Transverse colon (tissue), 4 donors: ENCODE results near the gene CAMSAP3. TPM values are rescaled to one million over a fixed set of nuclear protein-coding genes. Genes with fewer than 3 reads are reported as not detected.

Experiments
- DNase-seq: peaks from one replicate; pipeline ENCODE4 v3.0.0-alpha.2; 2019
- H3K27ac ChIP-seq, 4 donors: fragments of 200-600 bp; sonication (generic); 2 replicates each; pipeline ENCODE4 v1.5.1; 2016 to 2018; ENCODE audit warnings: inconsistent platforms in 4 of 4
- H3K27me3 ChIP-seq: fragments of 200-600 bp; sonication (generic); 2 replicates; pipeline ENCODE4 v1.5.1; 2017; ENCODE audit warnings: inconsistent platforms
- H3K36me3 ChIP-seq, 4 donors: fragments of 200-600 bp; sonication (generic); 2 replicates each; pipeline ENCODE4 v1.5.1; 2017 to 2019; ENCODE audit warnings: inconsistent platforms in 4 of 4
- H3K4me1 ChIP-seq, 4 donors: fragments of 200-600 bp; sonication (generic); 2 replicates each; pipeline ENCODE4 v1.5.1; 2017 to 2020; ENCODE audit warnings: inconsistent platforms in 4 of 4
- H3K4me3 ChIP-seq, 4 donors: fragments of 200-600 bp; sonication (generic); 1 replicate in 1 of 4; 2 replicates in 3 of 4; pipeline versions ENCODE4 v1.5.1 to v1.6.1; 2017 to 2019; ENCODE audit warnings: inconsistent platforms in 4 of 4
- H3K9me3 ChIP-seq, 2 donors: fragments of 200-600 bp; sonication (generic); 2 replicates each; pipeline ENCODE4 v1.5.1; 2017 to 2019; ENCODE audit warnings: inconsistent platforms in 2 of 2
- CTCF ChIP-seq, 5 experiments: fragments of 200-600 bp in 3 of 5; fragments of 450-650 bp in 2 of 5; sonication (generic) in 3 of 5; IDR thresholded peaks; 1 replicate in 2 of 5; 2 replicates in 3 of 5; pipeline ENCODE4 v1.5.1; 2016 to 2017; ENCODE audit warnings: antibody characterized with exemption in 5 of 5, inconsistent platforms in 3 of 5, mild to moderate bottlenecking in 2 of 5, moderate library complexity in 1 of 5
- EP300 ChIP-seq: sonication (generic); formaldehyde crosslinking; IDR thresholded peaks from one replicate; pipeline ENCODE4 v1.6.1; 2017; ENCODE audit warnings: antibody characterized with exemption, low read depth
- POLR2A ChIP-seq: fragments of 450-650 bp; IDR thresholded peaks from one replicate; pipeline ENCODE4 v1.6.1; 2016; ENCODE audit warnings: antibody characterized with exemption, mild to moderate bottlenecking, moderate library complexity
- POLR2AphosphoS5 ChIP-seq, 3 donors: sonication (generic); formaldehyde crosslinking; IDR thresholded peaks; one replicate each; pipeline ENCODE4 v1.6.1; 2016; ENCODE audit warnings: antibody characterized with exemption in 3 of 3
- WGBS, 2 donors: methylation state at CpG; one replicate each; pipeline ENCODE4 v1.1.5; 2018; ENCODE audit warnings: low coverage in 1 of 2; 5-methylcytosine and 5-hydroxymethylcytosine counted together
- in situ Hi-C, 4 donors: fragments of 200-750 bp; cut with MboI; loops; one replicate each; pipeline versions ENCODE4 v1.15.0 to v1.15.1; 2017; ENCODE audit warnings: low sequenced_read_pairs in 3 of 4, low pct_ligation_motif_present in 1 of 4, low pct_unique_long_range_greater_than_20kb in 1 of 4
- intact Hi-C: fragments of 100-400 bp; cut with DNase I; formaldehyde crosslinking; loops from one replicate; pipeline ENCODE4 v1.15.1; 2023; ENCODE audit warnings: low total_unique reads
- small RNA-seq, 4 donors: library from RNA; depleted of rRNA; stranded (forward); fragments of <200 nt; gene quantifications; one replicate each; pipeline ENCODE3, GENCODE V24; 2016
- total RNA-seq, 4 donors: library from RNA; depleted of rRNA; stranded (reverse); fragments of >200 nt; gene quantifications; one replicate each; pipeline ENCODE4 v1.1.0, GENCODE V29; 2016

The CAMSAP3 gene
- total RNA-seq, 4 donors from 2014 or later: 36.2 to 114 (median 61.6) TPM

GRCh38 chr19:7662657-7663056, 67.0 kb downstream of the CAMSAP3 start:
- TF ChIP-seq CTCF (IDR thresholded peaks at IDR 0.05) (no peak), POLR2A (no peak), EP300 (no peak), POLR2AphosphoS5 (IDR thresholded peaks at IDR 0.05) (no peak)
- in situ Hi-C loops (loop anchor here in 2 of 4 donors (25.0 kb wide), 2 partner anchors 150 to 300 kb away; no protein-coding TSS in a partner anchor), intact Hi-C loops (no loop called here)
- Histone ChIP-seq H3K4me3 (no peak overlapping the region), H3K9me3 (no peaks in the 10 kb centered on the region), H3K27me3 (peaks cover 3% of the 10 kb centered on the region), H3K27ac (no peak overlapping the region), H3K4me1 (no peaks in the 10 kb centered on the region), H3K36me3 (no peaks in the 10 kb centered on the region)
- 61% methylated on average over 14 of the region's 14 CpGs; no CpG with 5 or more reads in 1 of the 2 donors for WGBS, 2 donors
- DNase-seq: no peak

- intact Hi-C loops: no loop called here
- Histone ChIP-seq H3K4me3 (no peak overlapping the region), H3K9me3 (no peaks in the 10 kb centered on the region), H3K27me3 (peaks cover 5% of the 10 kb centered on the region), H3K36me3 (no peaks in the 10 kb centered on the region), H3K27ac (no peak overlapping the region), H3K4me1 (no peaks in the 10 kb centered on the region)
- TF ChIP-seq EP300 (no peak), CTCF (IDR thresholded peaks at IDR 0.05) (no peak), POLR2A (no peak), POLR2AphosphoS5 (IDR thresholded peaks at IDR 0.05) (no peak)
- WGBS, 2 donors: 70 to 80% methylated on average over 4 to 7 of the region's 7 CpGs
- in situ Hi-C loops: loop anchor here in 2 of 4 donors (25.0 kb wide), 2 partner anchors 149 to 301 kb away; no protein-coding TSS in a partner anchor
- DNase-seq: no peak
Measured at GRCh38 chr19:7663706-7664105, 68.0 kb downstream of the CAMSAP3 start.

DNA sequence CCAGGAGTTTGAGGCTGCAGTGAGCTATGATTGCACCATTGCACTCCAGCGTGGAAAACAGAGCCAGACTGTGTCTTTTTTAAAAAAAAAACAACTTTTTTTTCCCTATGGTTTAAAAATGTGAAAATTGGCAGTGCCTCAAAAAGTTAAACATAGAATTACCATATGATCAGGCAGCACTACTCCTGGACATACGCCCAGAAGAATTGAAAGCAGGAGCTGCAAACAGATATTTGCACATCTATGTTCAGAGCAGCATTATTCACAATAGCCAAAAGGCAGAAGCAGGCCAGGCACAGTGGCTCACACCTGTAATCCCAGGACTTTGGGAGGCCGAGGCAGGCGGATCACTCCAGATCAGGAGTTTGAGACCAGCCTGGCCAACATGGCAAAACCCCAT, 69.4 kb downstream of the CAMSAP3 start:
- H3K4me1 ChIP-seq: no peaks in the 10 kb centered on the region
- TF ChIP-seq POLR2A: no peak
- TF ChIP-seq POLR2AphosphoS5 (IDR thresholded peaks at IDR 0.05): no peak
- no peak for TF ChIP-seq EP300
- TF ChIP-seq CTCF (IDR thresholded peaks at IDR 0.05): no peak
- H3K4me3 ChIP-seq: no peak overlapping the region
- 40 to 48% methylated on average over 4 of the region's 4 CpGs for WGBS, 2 donors
- no peaks in the 10 kb centered on the region for H3K9me3 ChIP-seq
- DNase-seq: no peak
- intact Hi-C loops: no loop called here
- H3K36me3 ChIP-seq: no peaks in the 10 kb centered on the region
- no peak overlapping the region for H3K27ac ChIP-seq
- in situ Hi-C loops: loop anchor here in 2 of 4 donors (25.0 kb wide), 2 partner anchors 147 to 303 kb away; no protein-coding TSS in a partner anchor
- peaks cover 17% of the 10 kb centered on the region for H3K27me3 ChIP-seq

Small RNA genes within 50 kb of the gene (small RNA-seq; reads per million reads assigned to genes)
- gene MIR6792: 0 to 0.24 (median 0.07) reads per million in 4 donors

Other genes starting within 250 kb of the CAMSAP3 start
- 100 to 1,000 TPM in 1 of 4 donors, 10 to 100 TPM in 3; 32.0 to 162 (median 92.8) TPM for gene ARHGEF18, start 246.9 kb upstream of the CAMSAP3 start, total RNA-seq
- gene PEX11G, start 106.8 kb upstream of the CAMSAP3 start, total RNA-seq: 10 to 100 TPM in 1 of 4 donors, 1 to 10 TPM in 3; 2.2 to 14.5 (median 8.9) TPM
- 10 to 100 TPM; 50.2 to 72.7 (median 69.1) TPM for gene ZNF358, start 79.8 kb upstream of the CAMSAP3 start, total RNA-seq
- 10 to 100 TPM; 14.7 to 93.1 (median 23.9) TPM for gene MCOLN1, start 73.2 kb upstream of the CAMSAP3 start, total RNA-seq
- gene PNPLA6, start 60.1 kb upstream of the CAMSAP3 start, total RNA-seq: 100 to 1,000 TPM; 115 to 435 (median 147) TPM
- gene XAB2, start 33.7 kb downstream of the CAMSAP3 start, total RNA-seq: 100 to 1,000 TPM in 1 of 4 donors, 10 to 100 TPM in 3; 27.8 to 123 (median 57.3) TPM
- gene PET100, start 33.9 kb downstream of the CAMSAP3 start, total RNA-seq: 10 to 100 TPM in 2 of 4 donors, not detected in 2; 16.4 to 48.0 TPM
- 10 to 100 TPM in 1 of 4 donors, 1 to 10 TPM in 1, not detected in 2; 4.1 to 14.2 TPM for gene PCP2, start 37.9 kb downstream of the CAMSAP3 start, total RNA-seq
- 100 to 1,000 TPM; 132 to 303 (median 205) TPM for gene STXBP2, start 41.2 kb downstream of the CAMSAP3 start, total RNA-seq
- gene RETN, start 73.2 kb downstream of the CAMSAP3 start, total RNA-seq: not detected
- under 1 TPM in 1 of 4 donors, not detected in 3; 0.41 TPM for gene MCEMP1, start 81.2 kb downstream of the CAMSAP3 start, total RNA-seq
- gene TRAPPC5, start 85.0 kb downstream of the CAMSAP3 start, total RNA-seq: 10 to 100 TPM; 15.1 to 63.5 (median 34.4) TPM
- gene FCER2, start 106.3 kb downstream of the CAMSAP3 start, total RNA-seq: 10 to 100 TPM in 1 of 4 donors, 1 to 10 TPM in 1, under 1 TPM in 1, not detected in 1; 0.27 to 10.1 (median 4.3) TPM
- 1 to 10 TPM in 1 of 4 donors, under 1 TPM in 1, not detected in 2; 0.55 to 1.1 TPM for gene CLEC4G, start 136.2 kb downstream of the CAMSAP3 start, total RNA-seq
- gene CD209, start 151.7 kb downstream of the CAMSAP3 start, total RNA-seq: 1 to 10 TPM in 3 of 4 donors, under 1 TPM in 1; 1.00 to 9.4 (median 4.4) TPM
- gene CLEC4M, start 167.4 kb downstream of the CAMSAP3 start, total RNA-seq: under 1 TPM in 1 of 4 donors, not detected in 3; 0.16 TPM
- gene EVI5L, start 234.4 kb downstream of the CAMSAP3 start, total RNA-seq: 10 to 100 TPM in 3 of 4 donors, 1 to 10 TPM in 1; 8.5 to 65.8 (median 15.0) TPM